GM12878 (cell line): ENCODE measurements around the gene OR5M10. TPM values are rescaled to one million over a fixed set of nuclear protein-coding genes. Genes with fewer than 3 reads are reported as not detected.

ENCODE experiments used
- ATAC-seq: fragments of 200-7000 bp; cut with Tn5 transposase; 3 replicates; pipeline ENCODE4 v1.9.1; 2020; ENCODE audit warnings: mild to moderate bottlenecking, moderate library complexity
- BruUV-seq: library from RNA; stranded (reverse); fragments of 400-500 nt; replicated peaks from 2 replicates; lab custom pipeline; 2021; lab: Mats Ljungman, UMichigan
- CTCF ChIA-PET: fragments of 300-600 bp; sonication (Branson Sonifier 250); formaldehyde crosslinking; extraction: SDS; loops from one replicate; lab custom pipeline; 2021; ENCODE audit warnings: inconsistent platforms; lab: Yijun Ruan, JAX
- POLR2A ChIA-PET: fragments of 350-600 bp; formaldehyde crosslinking; extraction: SDS; loops from one replicate; lab custom pipeline; 2021; ENCODE audit warnings: inconsistent platforms; lab: Charles Lee
- RAD21 ChIA-PET: fragments of 300-600 bp; sonication (Branson Sonifier 250); formaldehyde crosslinking; loops from one replicate; lab custom pipeline; 2023; ENCODE audit warnings: antibody characterized with exemption; ENCODE audit not compliant: unreplicated experiment; lab: Charles Lee
- SMC1A ChIA-PET: fragments of 300-600 bp; sonication (Branson Sonifier 250); formaldehyde crosslinking; loops from one replicate; lab custom pipeline; 2023; ENCODE audit not compliant: unreplicated experiment, uncharacterized antibody; lab: Charles Lee
- DNase-seq: peaks from one replicate; pipeline ENCODE4 v3.0.0-alpha.2; 2011; ENCODE audit warnings: low read depth, low spot score
- FAIRE-seq: peaks from 3 replicates; lab custom pipeline; 2011; peaks lifted over from hg19 to GRCh38; lab: Jason Lieb, UNC
- H2AFZ ChIP-seq: 2 replicates; pipeline ENCODE4 v1.6.0; 2011; ENCODE audit warnings: low read depth, low read length, control low read depth; ENCODE audit not compliant: control insufficient read depth
- H3K27ac ChIP-seq: 2 replicates; pipeline ENCODE4 v1.5.1; 2011; ENCODE audit warnings: control low read depth; ENCODE audit not compliant: control insufficient read depth, insufficient read depth
- H3K27me3 ChIP-seq, 2 experiments: replicated peaks in 1 of 2; 2 replicates each; pipeline versions ENCODE4 v1.6.0 to v1.6.1; 2011; ENCODE audit warnings: low read length in 1 of 2; ENCODE audit not compliant: control insufficient read depth in 2 of 2, insufficient read depth in 2 of 2
- H3K36me3 ChIP-seq, 2 experiments: 2 replicates each; pipeline ENCODE4 v1.5.1; 2011; ENCODE audit warnings: low read length in 1 of 2; ENCODE audit not compliant: control insufficient read depth in 2 of 2, insufficient read depth in 2 of 2
- H3K4me1 ChIP-seq: 2 replicates; pipeline ENCODE4 v1.6.1; 2011; ENCODE audit warnings: mild to moderate bottlenecking, low read length, moderate library complexity, mixed read lengths; ENCODE audit not compliant: control insufficient read depth, insufficient read depth
- H3K4me2 ChIP-seq: 2 replicates; pipeline ENCODE4 v1.6.0; 2011; ENCODE audit warnings: control low read depth; ENCODE audit not compliant: control insufficient read depth, insufficient read depth
- H3K4me3 ChIP-seq: fragments of 200-600 bp; sonication (generic); 2 replicates; pipeline ENCODE4 v1.5.1; 2016
- H3K79me2 ChIP-seq: 2 replicates; pipeline ENCODE4 v1.6.0; 2011; ENCODE audit warnings: low read length; ENCODE audit not compliant: control insufficient read depth, insufficient read depth
- H3K9ac ChIP-seq: 2 replicates; pipeline ENCODE4 v1.8.0; 2011; ENCODE audit warnings: low read length, control low read depth, mixed read lengths; ENCODE audit not compliant: control insufficient read depth, insufficient read depth
- H3K9me3 ChIP-seq: replicated peaks from 3 replicates; pipeline ENCODE4 v1.5.1; 2011; ENCODE audit warnings: mild to moderate bottlenecking, low read length; ENCODE audit not compliant: control insufficient read depth, insufficient read depth
- H4K20me1 ChIP-seq: 2 replicates; pipeline ENCODE4 v1.6.0; 2011; ENCODE audit not compliant: control insufficient read depth, insufficient read depth
- ATF7 ChIP-seq: fragments of 450-650 bp; IDR thresholded peaks from 2 replicates; pipeline ENCODE4 v1.6.1; 2016; ENCODE audit warnings: low read depth, mild to moderate bottlenecking
- CEBPZ ChIP-seq: fragments of 150-350 bp; IDR thresholded peaks from 2 replicates; pipeline ENCODE4 v1.6.1; 2016; ENCODE audit warnings: low read depth, low read length
- E2F4 ChIP-seq: IDR thresholded peaks from 2 replicates; pipeline ENCODE4 v1.6.1; 2012; ENCODE audit warnings: low read depth, low read length, improper control_type of control experiment
- EGR1 ChIP-seq, 2 experiments: IDR thresholded peaks; 1 replicate in 1 of 2; 2 replicates in 1 of 2; pipeline ENCODE4 v1.6.1; 2011 to 2012; ENCODE audit warnings: low read depth in 2 of 2, low read length in 2 of 2, borderline replicate concordance in 1 of 2, mild to moderate bottlenecking in 1 of 2, moderate library complexity in 1 of 2
- ELK1 ChIP-seq: IDR thresholded peaks from 2 replicates; pipeline ENCODE4 v1.6.1; 2012; ENCODE audit warnings: low read depth, low read length, improper control_type of control experiment
- FOXK2 ChIP-seq: fragments of 450-650 bp; IDR thresholded peaks from 2 replicates; pipeline ENCODE4 v1.6.1; 2017; ENCODE audit warnings: mild to moderate bottlenecking, moderate library complexity
- IKZF2 ChIP-seq, 2 experiments: fragments of 450-650 bp; IDR thresholded peaks; 2 replicates each; pipeline ENCODE4 v1.6.1; 2017; ENCODE audit warnings: mild to moderate bottlenecking in 2 of 2, moderate library complexity in 2 of 2
- JUND ChIP-seq: IDR thresholded peaks from 2 replicates; pipeline ENCODE4 v1.6.1; 2012; ENCODE audit warnings: low read depth, mild to moderate bottlenecking, low read length, improper control_type of control experiment, moderate library complexity
- MTA2 ChIP-seq: fragments of 450-650 bp; IDR thresholded peaks from 2 replicates; pipeline ENCODE4 v1.6.1; 2016; ENCODE audit warnings: low read depth, mild to moderate bottlenecking, moderate library complexity
- NRF1 ChIP-seq: conservative IDR thresholded peaks from 2 replicates; pipeline ENCODE4 v1.6.1; 2011; ENCODE audit warnings: mild to moderate bottlenecking, low read depth, low read length, improper control_type of control experiment
- WGBS: methylation state at CpG from one replicate; pipeline ENCODE4 v1.1.6; 2016; ENCODE audit warnings: low lambda C conversion rate; ENCODE audit not compliant: insufficient replicate concordance, insufficient coverage; ENCODE audit errors: missing lambda C conversion rate; 5-methylcytosine and 5-hydroxymethylcytosine counted together
- in situ Hi-C: fragments of 300-500 bp; cut with MboI; formaldehyde crosslinking; loops from 9 replicates; pipeline ENCODE4 v1.14.3; 2018; ENCODE audit warnings: mixed read lengths
- intact Hi-C: fragments of 100-400 bp; cut with micrococcal nuclease; formaldehyde crosslinking; loops from one replicate; pipeline ENCODE4 v1.14.2; 2022; ENCODE audit not compliant: unreplicated experiment
- polyA plus RNA-seq, 11 experiments: library from polyadenylated mRNA; depleted of rRNA in 4 of 11; unstranded in 6 of 11; stranded (reverse) in 5 of 11; fragments of >200 nt; fragmentation: Nextera tagmentation in 4 of 11; fragmentation: Illumina TruSeq in 1 of 11; extraction: Ambion mirVana in 4 of 11; extraction: Trizol in 1 of 11; gene quantifications; 1 replicate in 1 of 11; 2 replicates in 10 of 11; pipeline versions ENCODE4 v1.2.1 to v1.2.3, GENCODE V29; 2011 to 2016; ENCODE audit warnings: inconsistent platforms in 2 of 11, missing spikeins in 2 of 11, low read depth in 1 of 11
- total RNA-seq, 4 experiments: library from RNA; depleted of rRNA in 3 of 4; stranded (reverse); fragments of >200 nt in 3 of 4; fragmentation: Illumina TruSeq in 1 of 4; extraction: Trizol in 1 of 4; gene quantifications; 2 replicates each; pipeline versions ENCODE4 v1.2.1 to v1.2.3, GENCODE V29; 2013 to 2021

OR5M10 gene
- total and polyA plus RNA-seq, 10 of the 15 experiments (the other 5 are each of a cell fraction or from before 2014, with no cell fraction given): not detected

- intact Hi-C loops: loop anchor here (10.0 kb wide), 1 partner anchor 639 kb away; no protein-coding TSS in a partner anchor
- ATAC-seq: peak; percentile 26; the same call in 1 of the 3 replicates
- WGBS: 0% methylated on average over 2 of the region's 2 CpGs
- no peaks in the 10 kb centered on the region for H3K27me3 ChIP-seq
- no peak overlapping the region for H2AFZ ChIP-seq
- no peak overlapping the region for H3K9ac ChIP-seq
- H3K9me3 ChIP-seq: no peaks in the 10 kb centered on the region
- H3K27ac ChIP-seq: no peak overlapping the region
- no peak for FAIRE-seq
- H3K4me1 ChIP-seq: no peaks in the 10 kb centered on the region
- H3K4me3 ChIP-seq: no peak overlapping the region
- ChIA-PET RAD21 (interaction anchor here (2.6 kb wide), 1 partner anchor 156 kb away, joined by 12 read pairs; no protein-coding TSS in a partner anchor), SMC1A (interaction anchor here (0.7 to 2.4 kb wide), 3 partner anchors 22 to 186 kb away, joined by 3 to 19 read pairs (median 3); no protein-coding TSS in a partner anchor), CTCF (interaction anchor here (0.7 to 1.7 kb wide), 4 partner anchors 12 to 159 kb away, joined by 3 to 5 read pairs (median 4); partner anchors contain the start of gene OR5M1), POLR2A (no interaction called here)
- no peak for DNase-seq
- H3K4me2 ChIP-seq: no peak overlapping the region
- in situ Hi-C loops: no loop called here
- TF ChIP-seq NRF1 (no peak), E2F4 (no peak), IKZF2 (IDR thresholded peaks at IDR 0.05) (peak in 1 of 2 experiments; percentile 18; a peak in 2 of 4 replicates), ATF7 (0 out of 2 replicates have a peak, but pooled peaks have one; percentile 24)
- no TSS peak for BruUV-seq
- no peaks in the 10 kb centered on the region for H4K20me1 ChIP-seq
- no peaks in the 10 kb centered on the region for H3K79me2 ChIP-seq
- no peaks in the 10 kb centered on the region for H3K36me3 ChIP-seq
Measured at GRCh38 chr11:56625946-56626345, 48.4 kb upstream of the OR5M10 start.

GRCh38 chr11:56624661-56625110 lies 47.2 kb upstream of the OR5M10 start:
- ATAC-seq (peak; percentile 86), FAIRE-seq (no peak), DNase-seq (peak; percentile 30)
- ChIA-PET SMC1A (interaction anchor here (0.9 to 1.0 kb wide), 2 partner anchors 19 to 188 kb away, joined by 3 to 5 read pairs; no protein-coding TSS in a partner anchor), CTCF (interaction anchor here (2.7 kb wide), 1 partner anchor 158 kb away, joined by 20 read pairs; no protein-coding TSS in a partner anchor), RAD21 (interaction anchor here (3.1 kb wide), 1 partner anchor 158 kb away, joined by 16 read pairs; no protein-coding TSS in a partner anchor), POLR2A (no interaction called here)
- Histone ChIP-seq H4K20me1 (no peaks in the 10 kb centered on the region), H2AFZ (no peak overlapping the region), H3K36me3 (no peaks in the 10 kb centered on the region), H3K27ac (no peak overlapping the region), H3K4me3 (no peak overlapping the region), H3K9me3 (no peaks in the 10 kb centered on the region), H3K9ac (no peak overlapping the region), H3K4me2 (no peak overlapping the region), H3K79me2 (no peaks in the 10 kb centered on the region), H3K4me1 (no peaks in the 10 kb centered on the region), H3K27me3 (no peaks in the 10 kb centered on the region)
- 4% methylated on average over 3 of the region's 3 CpGs for WGBS
- BruUV-seq: no TSS peak
- in situ Hi-C loops: no loop called here
- intact Hi-C loops: loop anchor here (1.0 to 10.0 kb wide), 3 partner anchors 159 to 682 kb away; no protein-coding TSS in a partner anchor
- TF ChIP-seq JUND: peak; percentile 43; the same call in 1 of the 2 replicates
- TF ChIP-seq ELK1: no peak
- TF ChIP-seq ATF7: peak; percentile 56
- TF ChIP-seq EGR1 (IDR thresholded peaks at IDR 0.05; ENCODE audit: borderline replicate concordance in 1 of 2, low read depth in 2 of 2, low read length in 2 of 2): no peak
- TF ChIP-seq FOXK2: no peak
- TF ChIP-seq CEBPZ: no peak
- TF ChIP-seq MTA2: peak; percentile 86
